ENCODE results near the gene DOCK1. TPM values are rescaled to one million over a fixed set of nuclear protein-coding genes. Genes with fewer than 3 reads are reported as not detected.

DOCK1 gene
- polyA plus RNA-seq, 1 of the 3 experiments (the other 2 are of a cell fraction): 15.5 TPM

- no peak for TF ChIP-seq FOSL2 (IDR thresholded peaks at IDR 0.05; ENCODE audit: borderline replicate concordance, low read depth)
- TF ChIP-seq RCOR1 (IDR thresholded peaks at IDR 0.05; ENCODE audit: low read length): no peak
- no peak for TF ChIP-seq REST (IDR thresholded peaks at IDR 0.05; ENCODE audit: low read depth, low read length)
- TF ChIP-seq IRF3 (IDR thresholded peaks at IDR 0.05; ENCODE audit: low read depth, low read length): no peak
- no peak for TF ChIP-seq SMC3 (IDR thresholded peaks at IDR 0.05; ENCODE audit: low read depth, low read length)
- TF ChIP-seq, protein P1, sequence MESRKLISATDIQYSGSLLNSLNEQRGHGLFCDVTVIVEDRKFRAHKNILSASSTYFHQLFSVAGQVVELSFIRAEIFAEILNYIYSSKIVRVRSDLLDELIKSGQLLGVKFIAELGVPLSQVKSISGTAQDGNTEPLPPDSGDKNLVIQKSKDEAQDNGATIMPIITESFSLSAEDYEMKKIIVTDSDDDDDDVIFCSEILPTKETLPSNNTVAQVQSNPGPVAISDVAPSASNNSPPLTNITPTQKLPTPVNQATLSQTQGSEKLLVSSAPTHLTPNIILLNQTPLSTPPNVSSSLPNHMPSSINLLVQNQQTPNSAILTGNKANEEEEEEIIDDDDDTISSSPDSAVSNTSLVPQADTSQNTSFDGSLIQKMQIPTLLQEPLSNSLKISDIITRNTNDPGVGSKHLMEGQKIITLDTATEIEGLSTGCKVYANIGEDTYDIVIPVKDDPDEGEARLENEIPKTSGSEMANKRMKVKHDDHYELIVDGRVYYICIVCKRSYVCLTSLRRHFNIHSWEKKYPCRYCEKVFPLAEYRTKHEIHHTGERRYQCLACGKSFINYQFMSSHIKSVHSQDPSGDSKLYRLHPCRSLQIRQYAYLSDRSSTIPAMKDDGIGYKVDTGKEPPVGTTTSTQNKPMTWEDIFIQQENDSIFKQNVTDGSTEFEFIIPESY (IDR thresholded peaks at IDR 0.05; ENCODE audit: borderline replicate concordance, low read depth): no peak
- TF ChIP-seq MXI1 (IDR thresholded peaks at IDR 0.05; ENCODE audit: low read depth, low read length): no peak
- no peak for TF ChIP-seq EZH2phosphoT487 (IDR thresholded peaks at IDR 0.05; ENCODE audit: borderline replicate concordance, low read depth)
- no peak for TF ChIP-seq EP300 (IDR thresholded peaks at IDR 0.05; ENCODE audit: borderline replicate concordance in 1 of 2, low read depth in 1 of 2, low read length in 1 of 2)
- TF ChIP-seq MAX (IDR thresholded peaks at IDR 0.05; ENCODE audit: low read depth): no peak
- TF ChIP-seq RXRA (IDR thresholded peaks at IDR 0.05; ENCODE audit: borderline replicate concordance, low read depth): no peak
- TF ChIP-seq POLR2AphosphoS5 (IDR thresholded peaks at IDR 0.05; ENCODE audit: low read depth, low read length): no peak
- TF ChIP-seq USF2 (IDR thresholded peaks at IDR 0.05; ENCODE audit: borderline replicate concordance, low read depth, low read length): no peak
- TF ChIP-seq GATA2 (CRISPR knock-in tag; IDR thresholded peaks at IDR 0.05): no peak
- TF ChIP-seq TCF12 (IDR thresholded peaks at IDR 0.05): no peak
- TF ChIP-seq SIN3A (IDR thresholded peaks at IDR 0.05; ENCODE audit: borderline replicate concordance, low read depth, low read length): no peak
- no peak for TF ChIP-seq MEF2A (IDR thresholded peaks at IDR 0.05; ENCODE audit: borderline replicate concordance, low read depth)
- TF ChIP-seq, protein P2, sequence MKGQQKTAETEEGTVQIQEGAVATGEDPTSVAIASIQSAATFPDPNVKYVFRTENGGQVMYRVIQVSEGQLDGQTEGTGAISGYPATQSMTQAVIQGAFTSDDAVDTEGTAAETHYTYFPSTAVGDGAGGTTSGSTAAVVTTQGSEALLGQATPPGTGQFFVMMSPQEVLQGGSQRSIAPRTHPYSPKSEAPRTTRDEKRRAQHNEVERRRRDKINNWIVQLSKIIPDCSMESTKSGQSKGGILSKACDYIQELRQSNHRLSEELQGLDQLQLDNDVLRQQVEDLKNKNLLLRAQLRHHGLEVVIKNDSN (IDR thresholded peaks at IDR 0.05; ENCODE audit: borderline replicate concordance, low read depth): no peak
- TF ChIP-seq JUND (IDR thresholded peaks at IDR 0.05): no peak
- no peak for TF ChIP-seq FOXM1 (IDR thresholded peaks at IDR 0.05; ENCODE audit: low read depth)
- Histone ChIP-seq H2AFZ (ENCODE audit: low read depth) (no peak overlapping the region), H3K4me2 (no peak overlapping the region), H3K4me3 (ENCODE audit: low read depth in 2 of 2, low read length in 1 of 2) (no peak overlapping the region), H3K36me3 (replicated peaks in 1 of 2; ENCODE audit: control insufficient read depth in 1 of 2, insufficient read depth in 2 of 2, low read length in 1 of 2) (peaks cover 47 to 81% of the 10 kb centered on the region in 2 experiments), H3K9me3 (peaks cover 31% of the 10 kb centered on the region; the same call in 1 of the 2 replicates), H3K27ac (ENCODE audit: low read depth in 2 of 2, low read length in 1 of 2) (no peak overlapping the region), H3K9me2 (no peaks in the 10 kb centered on the region), H3K4me1 (ENCODE audit: control insufficient read depth in 1 of 2, insufficient read depth in 2 of 2, low read depth in 1 of 2, low read length in 1 of 2) (no peaks in the 10 kb centered on the region), H3K27me3 (ENCODE audit: insufficient read depth) (no peaks in the 10 kb centered on the region), H4K20me1 (ENCODE audit: insufficient read depth) (no peaks in the 10 kb centered on the region), H3F3A (replicated peaks; ENCODE audit: insufficient read depth) (no peaks in the 10 kb centered on the region), H3K9ac (no peak overlapping the region), H3K79me2 (ENCODE audit: insufficient read depth) (no peaks in the 10 kb centered on the region)
- CTCF ChIA-PET: no interaction called here
- DNase-seq: no peak
- POLR2A ChIA-PET: no interaction called here
Measured at GRCh38 chr10:127059314-127059713, 154.1 kb downstream of the DOCK1 start.

Measured in SK-N-SH (cell line).